A549 (cell line): ENCODE results near the gene KMO. TPM values are rescaled to one million over a fixed set of nuclear protein-coding genes. Genes with fewer than 3 reads are reported as not detected.

Experiments used
- ATAC-seq, 2 experiments: fragments of 200-7000 bp in 1 of 2; fragments of >200 bp in 1 of 2; cut with Nextera tagmentation in 1 of 2; cut with Tn5 transposase in 1 of 2; 3 replicates each; pipeline versions ENCODE4 v1.8.0 to v1.9.1; 2018 to 2020; ENCODE audit warnings: mild to moderate bottlenecking in 1 of 2, moderate library complexity in 1 of 2
- CTCF ChIA-PET: fragments of 300-600 bp; sonication (Branson Sonifier 250); formaldehyde crosslinking; extraction: SDS; loops from one replicate; lab custom pipeline; 2021; ENCODE audit warnings: antibody characterized with exemption, inconsistent platforms; lab: Yijun Ruan, JAX
- POLR2A ChIA-PET: fragments of 350-600 bp; formaldehyde crosslinking; extraction: SDS; loops from one replicate; lab custom pipeline; 2021; ENCODE audit warnings: antibody characterized with exemption, inconsistent platforms; lab: Yijun Ruan, JAX
- DNase-seq, 2 experiments: peaks; one replicate each; pipeline versions ENCODE4 v3.0.0 to v3.0.0-alpha.2; 2011 to 2016; ENCODE audit warnings: low read depth in 1 of 2, low spot score in 1 of 2
- FAIRE-seq: peaks from 2 replicates; lab custom pipeline; 2011; peaks lifted over from hg19 to GRCh38; lab: Jason Lieb, UNC
- H3K27ac ChIP-seq, 2 experiments: fragments of >200 bp; sonication (Bioruptor Twin); formaldehyde crosslinking; 3 replicates each; pipeline ENCODE4 v1.5.1; 2016 to 2017
- H3K4me1 ChIP-seq: fragments of >200 bp; sonication (Bioruptor Twin); formaldehyde crosslinking; 3 replicates; pipeline ENCODE4 v1.6.1; 2016
- H3K4me2 ChIP-seq: fragments of >200 bp; sonication (Bioruptor Twin); formaldehyde crosslinking; 3 replicates; pipeline ENCODE4 v1.6.1; 2016
- H3K4me3 ChIP-seq: fragments of >200 bp; sonication (Bioruptor Twin); formaldehyde crosslinking; 3 replicates; pipeline ENCODE4 v1.5.1; 2016
- H3K9me3 ChIP-seq: fragments of >200 bp; sonication (Bioruptor Twin); formaldehyde crosslinking; 3 replicates; pipeline ENCODE4 v1.6.1; 2016
- BCL3 ChIP-seq: fragments of >200 bp; sonication (Bioruptor Twin); formaldehyde crosslinking; IDR thresholded peaks from 3 replicates; pipeline ENCODE4 v1.6.1; 2016
- BHLHE40 ChIP-seq: IDR thresholded peaks from 2 replicates; pipeline ENCODE4 v1.6.1; 2012; ENCODE audit warnings: low read depth, low read length, inconsistent platforms
- CHD2 ChIP-seq: fragments of 150-350 bp; IDR thresholded peaks from 2 replicates; pipeline ENCODE4 v1.6.1; 2014; ENCODE audit warnings: low read length; ENCODE audit not compliant: partially characterized antibody
- EHMT2 ChIP-seq: fragments of 200-600 bp; sonication (generic); IDR thresholded peaks from 2 replicates; pipeline ENCODE4 v1.6.1; 2016; ENCODE audit warnings: antibody characterized with exemption, low read depth, mild to moderate bottlenecking, moderate library complexity
- EP300 ChIP-seq, 2 experiments: fragments of >200 bp; sonication (Bioruptor Twin); formaldehyde crosslinking; IDR thresholded peaks; 2 replicates in 1 of 2; 3 replicates in 1 of 2; pipeline ENCODE4 v1.6.1; 2016 to 2017
- FOSB ChIP-seq: fragments of 250-450 bp; sonication (Bioruptor Pico); IDR thresholded peaks from 2 replicates; pipeline ENCODE4 v1.5.0; 2020; ENCODE audit warnings: mild to moderate bottlenecking, moderate library complexity
- HOXA7 ChIP-seq: fragments of 250-450 bp; sonication (Bioruptor Pico); IDR thresholded peaks from 2 replicates; pipeline ENCODE4 v1.5.0; 2020; ENCODE audit warnings: mild to moderate bottlenecking, moderate library complexity
- JUN ChIP-seq, 2 experiments: fragments of >200 bp; sonication (Bioruptor Twin); formaldehyde crosslinking; IDR thresholded peaks; 2 replicates in 1 of 2; 3 replicates in 1 of 2; pipeline ENCODE4 v1.6.1; 2016 to 2017
- KDM1A ChIP-seq: fragments of 200-600 bp; sonication (generic); IDR thresholded peaks from 2 replicates; pipeline ENCODE4 v1.6.1; 2016; ENCODE audit warnings: low read depth, mild to moderate bottlenecking
- MAX ChIP-seq: IDR thresholded peaks from 2 replicates; pipeline ENCODE4 v1.6.1; 2012
- NFE2L2 ChIP-seq: fragments of 150-350 bp; conservative IDR thresholded peaks from 2 replicates; pipeline ENCODE4 v1.6.1; 2014; ENCODE audit warnings: low read length
- NPAS2 ChIP-seq: fragments of 250-450 bp; sonication (Bioruptor Pico); IDR thresholded peaks from 2 replicates; pipeline ENCODE4 v1.8.0; 2022; ENCODE audit warnings: mild to moderate bottlenecking, moderate library complexity, borderline replicate concordance
- POLR2A ChIP-seq: IDR thresholded peaks from 2 replicates; pipeline ENCODE4 v1.6.1; 2012; ENCODE audit warnings: mild to moderate bottlenecking, low read length
- POLR2AphosphoS2 ChIP-seq: conservative IDR thresholded peaks from 2 replicates; pipeline ENCODE4 v1.6.1; 2012; ENCODE audit warnings: low read length, improper control_type of control experiment, inconsistent platforms
- RFX5 ChIP-seq: fragments of 450-650 bp; IDR thresholded peaks from 2 replicates; pipeline ENCODE4 v1.7.1; 2014; ENCODE audit warnings: antibody characterized with exemption, mild to moderate bottlenecking, moderate library complexity
- RNF2 ChIP-seq: fragments of 200-600 bp; sonication (generic); IDR thresholded peaks from 2 replicates; pipeline ENCODE4 v1.6.1; 2016; ENCODE audit warnings: low read depth, mild to moderate bottlenecking, antibody characterized with exemption, moderate library complexity, borderline replicate concordance
- SREBF2 ChIP-seq: fragments of 450-650 bp; IDR thresholded peaks from 2 replicates; pipeline ENCODE4 v1.6.1; 2014; ENCODE audit warnings: mild to moderate bottlenecking, moderate library complexity
- USF2 ChIP-seq: fragments of 450-650 bp; IDR thresholded peaks from 2 replicates; pipeline ENCODE4 v1.6.1; 2014; ENCODE audit warnings: antibody characterized with exemption
- ZSCAN20 ChIP-seq: fragments of 250-450 bp; sonication (Bioruptor Pico); IDR thresholded peaks from 2 replicates; pipeline ENCODE4 v1.8.0; 2022; ENCODE audit warnings: mild to moderate bottlenecking, moderate library complexity
- WGBS: methylation state at CpG from one replicate; pipeline ENCODE4 v1.1.6; 2017; ENCODE audit errors: missing lambda C conversion rate; 5-methylcytosine and 5-hydroxymethylcytosine counted together
- polyA plus RNA-seq, 4 experiments: library from polyadenylated mRNA; depleted of rRNA in 3 of 4; stranded (reverse); fragments of >200 nt; fragmentation: RNase III in 1 of 4; extraction: RNeasy Plus Mini Kit Qiagen cat#74134 plus additional on column Dnase treatment in 1 of 4; gene quantifications; 2 replicates in 3 of 4; 3 replicates in 1 of 4; pipeline ENCODE4 v1.2.3, GENCODE V29; 2011 to 2017
- TF ChIP-seq, protein P1 (sequence below): fragments of 200-600 bp; sonication (generic); IDR thresholded peaks from 2 replicates; pipeline ENCODE4 v1.6.1; 2016; ENCODE audit warnings: antibody characterized with exemption, mild to moderate bottlenecking, moderate library complexity
- TF ChIP-seq, protein P2 (sequence below): fragments of 150-350 bp; IDR thresholded peaks from 2 replicates; pipeline ENCODE4 v1.6.1; 2014; ENCODE audit warnings: low read depth, mild to moderate bottlenecking, low read length

The KMO gene
- polyA plus RNA-seq, 2 of the 4 experiments (the other 2 are of a cell fraction) = 0.35 to 0.47 TPM

DNA sequence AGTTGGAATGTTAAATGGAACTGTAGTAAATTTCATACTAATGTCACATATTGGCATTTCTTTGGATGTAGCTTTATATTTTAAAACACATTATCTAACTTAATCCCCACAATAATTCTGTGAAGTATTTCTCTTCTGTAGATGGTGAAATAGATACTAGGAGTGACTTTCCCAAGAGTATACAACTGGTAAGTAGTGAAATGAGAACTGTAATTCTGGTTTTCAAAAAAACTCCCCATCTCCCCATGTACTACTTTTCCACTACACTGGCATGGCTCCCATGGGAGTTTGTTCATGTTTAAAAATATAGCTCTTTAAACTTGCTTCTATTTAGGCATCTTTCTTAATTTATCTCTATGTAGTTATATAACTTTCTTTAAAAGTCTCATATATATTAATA is 97.8 kb downstream of the KMO start:
- Histone ChIP-seq H3K4me2 (no peak overlapping the region), H3K27ac (no peak overlapping the region), H3K4me3 (no peak overlapping the region), H3K9me3 (no peaks in the 10 kb centered on the region), H3K4me1 (peaks cover 47% of the 10 kb centered on the region)
- no peak for TF ChIP-seq RNF2
- no peak for ATAC-seq
- CTCF ChIA-PET = interaction anchor here (0.7 to 1.8 kb wide), 7 partner anchors 11 to 205 kb away, joined by 3 to 14 read pairs (median 4); partner anchors contain the start of genes CHML and OPN3
- DNase-seq = no peak
- FAIRE-seq = no peak
- POLR2A ChIA-PET = interaction anchor here (1.0 kb wide), 1 partner anchor 10 kb away, joined by 3 read pairs; the partner anchor contains the start of genes CHML and OPN3

GRCh38 chr1:241630476-241630875 is 98.3 kb downstream of the KMO start:
- ATAC-seq (no peak), DNase-seq (no peak), FAIRE-seq (peak; percentile 43)
- Histone ChIP-seq H3K4me2 (no peak overlapping the region; the same call in 2 of the 3 replicates), H3K4me1 (peaks cover 45% of the 10 kb centered on the region), H3K4me3 (no peak overlapping the region), H3K27ac (no peak overlapping the region), H3K9me3 (no peaks in the 10 kb centered on the region)
- POLR2A ChIA-PET = no interaction called here
- CTCF ChIA-PET = interaction anchor here (1.3 to 1.8 kb wide), 3 partner anchors 16 to 204 kb away, joined by 4 to 14 read pairs (median 4); no protein-coding TSS in a partner anchor
- 93% methylated on average over 1 of the region's 1 CpG for WGBS
- TF ChIP-seq RFX5 (no peak), EP300 (IDR thresholded peaks at IDR 0.05) (no peak)
- TF ChIP-seq, protein P1, sequence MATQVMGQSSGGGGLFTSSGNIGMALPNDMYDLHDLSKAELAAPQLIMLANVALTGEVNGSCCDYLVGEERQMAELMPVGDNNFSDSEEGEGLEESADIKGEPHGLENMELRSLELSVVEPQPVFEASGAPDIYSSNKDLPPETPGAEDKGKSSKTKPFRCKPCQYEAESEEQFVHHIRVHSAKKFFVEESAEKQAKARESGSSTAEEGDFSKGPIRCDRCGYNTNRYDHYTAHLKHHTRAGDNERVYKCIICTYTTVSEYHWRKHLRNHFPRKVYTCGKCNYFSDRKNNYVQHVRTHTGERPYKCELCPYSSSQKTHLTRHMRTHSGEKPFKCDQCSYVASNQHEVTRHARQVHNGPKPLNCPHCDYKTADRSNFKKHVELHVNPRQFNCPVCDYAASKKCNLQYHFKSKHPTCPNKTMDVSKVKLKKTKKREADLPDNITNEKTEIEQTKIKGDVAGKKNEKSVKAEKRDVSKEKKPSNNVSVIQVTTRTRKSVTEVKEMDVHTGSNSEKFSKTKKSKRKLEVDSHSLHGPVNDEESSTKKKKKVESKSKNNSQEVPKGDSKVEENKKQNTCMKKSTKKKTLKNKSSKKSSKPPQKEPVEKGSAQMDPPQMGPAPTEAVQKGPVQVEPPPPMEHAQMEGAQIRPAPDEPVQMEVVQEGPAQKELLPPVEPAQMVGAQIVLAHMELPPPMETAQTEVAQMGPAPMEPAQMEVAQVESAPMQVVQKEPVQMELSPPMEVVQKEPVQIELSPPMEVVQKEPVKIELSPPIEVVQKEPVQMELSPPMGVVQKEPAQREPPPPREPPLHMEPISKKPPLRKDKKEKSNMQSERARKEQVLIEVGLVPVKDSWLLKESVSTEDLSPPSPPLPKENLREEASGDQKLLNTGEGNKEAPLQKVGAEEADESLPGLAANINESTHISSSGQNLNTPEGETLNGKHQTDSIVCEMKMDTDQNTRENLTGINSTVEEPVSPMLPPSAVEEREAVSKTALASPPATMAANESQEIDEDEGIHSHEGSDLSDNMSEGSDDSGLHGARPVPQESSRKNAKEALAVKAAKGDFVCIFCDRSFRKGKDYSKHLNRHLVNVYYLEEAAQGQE = 0 out of 2 replicates have a peak, but pooled peaks have one; percentile 22

GRCh38 chr1:241630899-241631298 is 98.7 kb downstream of the KMO start:
- Histone ChIP-seq H3K4me2 (no peak overlapping the region; the same call in 1 of the 3 replicates), H3K9me3 (no peaks in the 10 kb centered on the region), H3K4me3 (no peak overlapping the region), H3K27ac (no peak overlapping the region), H3K4me1 (peaks cover 45% of the 10 kb centered on the region)
- CTCF ChIA-PET = no interaction called here
- WGBS = 86% methylated on average over 2 of the region's 2 CpGs
- no peak for FAIRE-seq
- no peak for DNase-seq
- POLR2A ChIA-PET = no interaction called here
- no peak for TF ChIP-seq BHLHE40
- TF ChIP-seq NPAS2 = no peak
- no peak for TF ChIP-seq POLR2A
- no peak for TF ChIP-seq USF2
- TF ChIP-seq, protein P1 = no peak
- TF ChIP-seq HOXA7 (CRISPR knock-in tag) = no peak
- TF ChIP-seq, protein P2, sequence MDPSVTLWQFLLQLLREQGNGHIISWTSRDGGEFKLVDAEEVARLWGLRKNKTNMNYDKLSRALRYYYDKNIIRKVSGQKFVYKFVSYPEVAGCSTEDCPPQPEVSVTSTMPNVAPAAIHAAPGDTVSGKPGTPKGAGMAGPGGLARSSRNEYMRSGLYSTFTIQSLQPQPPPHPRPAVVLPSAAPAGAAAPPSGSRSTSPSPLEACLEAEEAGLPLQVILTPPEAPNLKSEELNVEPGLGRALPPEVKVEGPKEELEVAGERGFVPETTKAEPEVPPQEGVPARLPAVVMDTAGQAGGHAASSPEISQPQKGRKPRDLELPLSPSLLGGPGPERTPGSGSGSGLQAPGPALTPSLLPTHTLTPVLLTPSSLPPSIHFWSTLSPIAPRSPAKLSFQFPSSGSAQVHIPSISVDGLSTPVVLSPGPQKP = no peak
- no peak for TF ChIP-seq BCL3
- TF ChIP-seq MAX = no peak
- TF ChIP-seq FOSB (CRISPR knock-in tag) = no peak
- TF ChIP-seq JUN (IDR thresholded peaks at IDR 0.05) = no peak
- no peak for TF ChIP-seq KDM1A
- TF ChIP-seq SREBF2 = no peak
- no peak for TF ChIP-seq ZSCAN20 (CRISPR knock-in tag)
- TF ChIP-seq EP300 (IDR thresholded peaks at IDR 0.05) = no peak
- TF ChIP-seq NFE2L2 = no peak
- TF ChIP-seq RNF2 = no peak
- no peak for TF ChIP-seq POLR2AphosphoS2
- TF ChIP-seq CHD2 = no peak
- no peak for TF ChIP-seq EHMT2
- ATAC-seq = no peak
